ENCODE data around the gene GSTM3. TPM values are rescaled to one million over a fixed set of nuclear protein-coding genes. Genes with fewer than 3 reads are reported as not detected.

The GSTM3 gene
- total and polyA plus RNA-seq, 9 of the 15 experiments (the other 6 are each of a cell fraction or from before 2014, with no cell fraction given): 3.9 to 24.5 (median 9.4) TPM

DNA sequence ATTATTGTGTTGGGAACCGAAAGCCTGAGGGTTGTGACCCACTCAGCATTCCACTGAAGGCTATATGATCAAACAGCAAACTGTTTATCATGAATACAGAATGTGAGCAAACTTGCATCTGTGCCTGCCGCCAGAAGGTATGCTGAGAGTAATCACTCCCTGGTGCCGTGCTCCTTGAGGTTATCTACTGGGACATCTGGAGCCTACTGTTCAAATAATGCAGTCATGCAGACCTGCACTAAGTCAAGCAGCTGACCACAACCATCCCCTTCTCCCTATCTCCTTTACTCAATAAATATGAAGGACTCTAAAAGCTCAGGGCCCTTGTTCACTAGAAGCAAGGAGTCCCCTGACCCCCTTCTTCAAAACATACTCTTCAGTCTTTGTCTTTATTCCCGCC, 15.3 kb downstream of the GSTM3 start:
- 0 out of 2 replicates have a peak overlapping the region, but pooled peaks have one; percentile 22 for H2AFZ ChIP-seq (ENCODE audit: low read depth, low read length)
- in situ Hi-C loops (cut with MboI): no loop called here
- FAIRE-seq: peak; percentile 80
- TF ChIP-seq HNRNPL (IDR thresholded peaks at IDR 0.05; ENCODE audit: low read depth, low read length) (no peak), TRIM28 (IDR thresholded peaks at IDR 0.05) (peak; percentile 92), FOXK2 (conservative IDR thresholded peaks at IDR 0.05 in 1 of 2, IDR thresholded peaks at IDR 0.05 in 1 of 2; ENCODE audit: low read depth in 2 of 2) (0 out of 4 replicates have a peak, but pooled peaks of 1 of the 2 experiments have one; percentile 30), TBL1XR1 (IDR thresholded peaks at IDR 0.05; ENCODE audit: low read length in 2 of 2) (peak in 1 of 2 experiments; percentile 54; a peak in 1 of 4 replicates), COPS2 (conservative IDR thresholded peaks at IDR 0.05) (no peak), NCOA1 (IDR thresholded peaks at IDR 0.05; ENCODE audit: low read depth) (peak; percentile 60), TAL1 (IDR thresholded peaks at IDR 0.05) (peak; percentile 95), ZNF324 (CRISPR knock-in tag; IDR thresholded peaks at IDR 0.05) (no peak), NBN (IDR thresholded peaks at IDR 0.05; ENCODE audit: low read depth) (peak; percentile 40; the same call in 1 of the 2 replicates), TCF7L2 (IDR thresholded peaks at IDR 0.05; ENCODE audit: low read depth, low read length) (no peak), RBM17 (IDR thresholded peaks at IDR 0.05; ENCODE audit: borderline replicate concordance, low read depth, low read length) (no peak), MYC (IDR thresholded peaks at IDR 0.05; ENCODE audit: low read depth, low read length) (peak; percentile 54; the same call in 1 of the 2 replicates), MYC (CRISPR knock-in tag; IDR thresholded peaks at IDR 0.05; ENCODE audit: borderline replicate concordance, low read depth) (no peak), CC2D1A (IDR thresholded peaks at IDR 0.05) (peak; percentile 85; the same call in 1 of the 2 replicates), POLR2AphosphoS5 (IDR thresholded peaks at IDR 0.05; ENCODE audit: control insufficient read depth, insufficient read depth, low read depth, low read length) (peak; percentile 79), NCOR1 (IDR thresholded peaks at IDR 0.05) (peak; percentile 89)
- TF ChIP-seq, protein P1, sequence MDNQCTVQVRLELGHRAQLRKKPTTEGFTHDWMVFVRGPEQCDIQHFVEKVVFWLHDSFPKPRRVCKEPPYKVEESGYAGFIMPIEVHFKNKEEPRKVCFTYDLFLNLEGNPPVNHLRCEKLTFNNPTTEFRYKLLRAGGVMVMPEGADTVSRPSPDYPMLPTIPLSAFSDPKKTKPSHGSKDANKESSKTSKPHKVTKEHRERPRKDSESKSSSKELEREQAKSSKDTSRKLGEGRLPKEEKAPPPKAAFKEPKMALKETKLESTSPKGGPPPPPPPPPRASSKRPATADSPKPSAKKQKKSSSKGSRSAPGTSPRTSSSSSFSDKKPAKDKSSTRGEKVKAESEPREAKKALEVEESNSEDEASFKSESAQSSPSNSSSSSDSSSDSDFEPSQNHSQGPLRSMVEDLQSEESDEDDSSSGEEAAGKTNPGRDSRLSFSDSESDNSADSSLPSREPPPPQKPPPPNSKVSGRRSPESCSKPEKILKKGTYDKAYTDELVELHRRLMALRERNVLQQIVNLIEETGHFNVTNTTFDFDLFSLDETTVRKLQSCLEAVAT (IDR thresholded peaks at IDR 0.05): peak in 1 of 2 experiments; percentile 67; a peak in 1 of 4 replicates
- TF ChIP-seq, protein P2, sequence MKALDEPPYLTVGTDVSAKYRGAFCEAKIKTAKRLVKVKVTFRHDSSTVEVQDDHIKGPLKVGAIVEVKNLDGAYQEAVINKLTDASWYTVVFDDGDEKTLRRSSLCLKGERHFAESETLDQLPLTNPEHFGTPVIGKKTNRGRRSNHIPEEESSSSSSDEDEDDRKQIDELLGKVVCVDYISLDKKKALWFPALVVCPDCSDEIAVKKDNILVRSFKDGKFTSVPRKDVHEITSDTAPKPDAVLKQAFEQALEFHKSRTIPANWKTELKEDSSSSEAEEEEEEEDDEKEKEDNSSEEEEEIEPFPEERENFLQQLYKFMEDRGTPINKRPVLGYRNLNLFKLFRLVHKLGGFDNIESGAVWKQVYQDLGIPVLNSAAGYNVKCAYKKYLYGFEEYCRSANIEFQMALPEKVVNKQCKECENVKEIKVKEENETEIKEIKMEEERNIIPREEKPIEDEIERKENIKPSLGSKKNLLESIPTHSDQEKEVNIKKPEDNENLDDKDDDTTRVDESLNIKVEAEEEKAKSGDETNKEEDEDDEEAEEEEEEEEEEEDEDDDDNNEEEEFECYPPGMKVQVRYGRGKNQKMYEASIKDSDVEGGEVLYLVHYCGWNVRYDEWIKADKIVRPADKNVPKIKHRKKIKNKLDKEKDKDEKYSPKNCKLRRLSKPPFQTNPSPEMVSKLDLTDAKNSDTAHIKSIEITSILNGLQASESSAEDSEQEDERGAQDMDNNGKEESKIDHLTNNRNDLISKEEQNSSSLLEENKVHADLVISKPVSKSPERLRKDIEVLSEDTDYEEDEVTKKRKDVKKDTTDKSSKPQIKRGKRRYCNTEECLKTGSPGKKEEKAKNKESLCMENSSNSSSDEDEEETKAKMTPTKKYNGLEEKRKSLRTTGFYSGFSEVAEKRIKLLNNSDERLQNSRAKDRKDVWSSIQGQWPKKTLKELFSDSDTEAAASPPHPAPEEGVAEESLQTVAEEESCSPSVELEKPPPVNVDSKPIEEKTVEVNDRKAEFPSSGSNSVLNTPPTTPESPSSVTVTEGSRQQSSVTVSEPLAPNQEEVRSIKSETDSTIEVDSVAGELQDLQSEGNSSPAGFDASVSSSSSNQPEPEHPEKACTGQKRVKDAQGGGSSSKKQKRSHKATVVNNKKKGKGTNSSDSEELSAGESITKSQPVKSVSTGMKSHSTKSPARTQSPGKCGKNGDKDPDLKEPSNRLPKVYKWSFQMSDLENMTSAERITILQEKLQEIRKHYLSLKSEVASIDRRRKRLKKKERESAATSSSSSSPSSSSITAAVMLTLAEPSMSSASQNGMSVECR (CRISPR knock-in tag; IDR thresholded peaks at IDR 0.05): no peak

More for the DNA sequence above, 15.3 kb downstream of the GSTM3 start:
- ChIA-PET CTCF (ENCODE audit: low intra/inter-chr PET ratio) (no interaction called here), POLR2A (interaction anchor here (1.1 to 1.3 kb wide), 3 partner anchors 8 to 193 kb away, joined by 3 to 4 read pairs (median 3); no protein-coding TSS in a partner anchor)
- Histone ChIP-seq H3K4me1 (replicated peaks in 1 of 2; ENCODE audit: control insufficient read depth in 2 of 2, insufficient read depth in 2 of 2, low read length in 2 of 2) (peaks cover 0 to 16% of the 10 kb centered on the region in 2 experiments; a peak in 3 of 5 replicates), H3K9me3 (replicated peaks; ENCODE audit: control insufficient read depth, insufficient read depth, low read depth, low read length) (peaks cover 11% of the 10 kb centered on the region), H3K27me3 (ENCODE audit: control insufficient read depth in 2 of 2, insufficient read depth in 2 of 2, low read length in 2 of 2) (peaks cover 0 to under 1% of the 10 kb centered on the region in 2 experiments; a peak in 1 of 5 replicates), H3K36me3 (ENCODE audit: control insufficient read depth, insufficient read depth, low read length) (no peaks in the 10 kb centered on the region), H4K20me1 (replicated peaks; ENCODE audit: control insufficient read depth, insufficient read depth, low read length) (no peaks in the 10 kb centered on the region), H3K9me1 (ENCODE audit: control insufficient read depth, insufficient read depth, low read length) (no peaks in the 10 kb centered on the region), H3K9ac (ENCODE audit: insufficient read depth in 1 of 2, low read depth in 2 of 2, low read length in 2 of 2) (no peak overlapping the region), H3K79me2 (ENCODE audit: control insufficient read depth, insufficient read depth, low read length) (no peaks in the 10 kb centered on the region), H3K4me2 (ENCODE audit: insufficient read depth, low read length) (peak overlapping the region; percentile 48; the same call in 1 of the 2 replicates), H3K4me3 (no peak overlapping the region), H3K27ac (ENCODE audit: extremely low read depth, low read depth, low read length) (peak overlapping the region; percentile 15; the same call in 1 of the 3 replicates)
- no TSS peak for BruUV-seq (replicated peaks)
- intact Hi-C loops (cut with micrococcal nuclease): no loop called here
- peak; percentile 56 to 86 (median 64) for DNase-seq (ENCODE audit: extremely low read depth in 1 of 4, low spot score in 3 of 4)
- ATAC-seq: peak; percentile 80
- WGBS (ENCODE audit: insufficient coverage, low coverage, missing lambda C conversion rate): 4% methylated on average over 4 of the region's 4 CpGs
